ENCODE measurements around the gene DHX35. TPM values are rescaled to one million over a fixed set of nuclear protein-coding genes. Genes with fewer than 3 reads are reported as not detected.

The DHX35 gene
- total and polyA plus RNA-seq, 2 of the 13 experiments (the other 11 are each of a cell fraction or from before 2014, with no cell fraction given): 25.8 to 28.7 TPM

DNA sequence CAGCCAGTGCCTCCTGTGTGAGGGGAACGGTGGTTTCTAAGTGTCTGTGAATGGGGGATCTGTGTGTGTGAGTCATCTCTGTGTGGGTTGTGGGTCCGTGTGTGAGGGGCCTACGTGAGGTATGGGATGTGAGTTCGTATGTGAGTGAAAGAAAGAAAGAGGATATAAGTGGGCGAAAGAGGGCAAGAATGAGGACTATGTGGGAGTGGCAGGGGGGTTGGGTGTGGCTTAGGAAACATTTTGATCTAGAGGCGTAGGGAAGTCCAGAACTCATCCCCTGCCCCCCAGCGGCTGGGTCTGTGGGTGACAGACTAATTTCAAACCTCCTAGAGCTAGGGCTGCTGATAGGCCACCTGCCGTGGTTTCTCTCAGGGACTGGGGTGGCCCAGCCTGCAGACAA lies 35.5 kb downstream of the DHX35 start (continued):
- TF ChIP-seq, protein P1, sequence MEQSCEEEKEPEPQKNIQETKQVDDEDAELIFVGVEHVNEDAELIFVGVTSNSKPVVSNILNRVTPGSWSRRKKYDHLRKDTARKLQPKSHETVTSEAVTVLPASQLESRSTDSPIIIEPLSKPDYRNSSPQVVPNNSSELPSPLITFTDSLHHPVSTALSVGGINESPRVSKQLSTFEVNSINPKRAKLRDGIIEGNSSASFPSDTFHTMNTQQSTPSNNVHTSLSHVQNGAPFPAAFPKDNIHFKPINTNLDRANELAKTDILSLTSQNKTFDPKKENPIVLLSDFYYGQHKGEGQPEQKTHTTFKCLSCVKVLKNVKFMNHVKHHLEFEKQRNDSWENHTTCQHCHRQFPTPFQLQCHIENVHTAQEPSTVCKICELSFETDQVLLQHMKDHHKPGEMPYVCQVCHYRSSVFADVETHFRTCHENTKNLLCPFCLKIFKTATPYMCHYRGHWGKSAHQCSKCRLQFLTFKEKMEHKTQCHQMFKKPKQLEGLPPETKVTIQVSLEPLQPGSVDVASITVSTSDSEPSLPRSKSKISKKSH (CRISPR knock-in tag; IDR thresholded peaks at IDR 0.05; ENCODE audit: borderline replicate concordance): no peak
- TF ChIP-seq ZFP36L1 (CRISPR knock-in tag; IDR thresholded peaks at IDR 0.05): no peak
- no peak for TF ChIP-seq RBFOX2 (IDR thresholded peaks at IDR 0.05; ENCODE audit: low read depth, low read length)
- no peak for TF ChIP-seq ATF7-NPFF (CRISPR knock-in tag; IDR thresholded peaks at IDR 0.05; ENCODE audit: low read depth)
- TF ChIP-seq ZNF615 (CRISPR knock-in tag; IDR thresholded peaks at IDR 0.05; ENCODE audit: borderline replicate concordance): no peak

DNA sequence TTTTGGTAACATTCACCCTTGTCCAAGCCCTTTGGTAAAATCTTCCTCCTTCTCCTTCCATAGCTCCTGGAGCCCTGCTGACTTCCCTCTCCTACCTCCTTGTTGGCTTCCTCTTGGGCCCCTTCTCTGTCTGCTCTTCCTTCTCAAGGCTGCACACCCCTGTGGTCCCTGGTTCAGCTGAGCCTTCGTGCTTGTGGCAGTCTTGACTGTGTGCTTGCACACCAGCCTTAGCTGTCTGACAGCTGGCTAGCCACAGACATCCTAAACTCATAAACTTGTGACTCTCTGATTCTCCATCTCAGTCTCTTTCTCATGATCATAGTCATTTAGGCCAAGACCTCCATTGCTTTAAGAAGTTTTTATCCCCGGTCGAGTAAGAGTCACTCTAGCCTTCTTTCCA lies 37.1 kb downstream of the DHX35 start:
- no peaks in the 10 kb centered on the region for H3K79me2 ChIP-seq (ENCODE audit: insufficient read depth, low read length)
- H2AFZ ChIP-seq (ENCODE audit: low read length): no peak overlapping the region
- no peaks in the 10 kb centered on the region for H3K9me3 ChIP-seq (ENCODE audit: low read length)
- H3K27ac ChIP-seq (ENCODE audit: extremely low read length, insufficient read depth, low read length): peak overlapping the region; percentile 70
- TF ChIP-seq IKZF4 (CRISPR knock-in tag; IDR thresholded peaks at IDR 0.05; ENCODE audit: borderline replicate concordance, low read depth, not compliant biosample characterization) (no peak), ZNF335 (CRISPR knock-in tag; IDR thresholded peaks at IDR 0.05) (no peak), ZNF501 (CRISPR knock-in tag; IDR thresholded peaks at IDR 0.05) (0 out of 2 replicates have a peak, but pooled peaks have one; percentile 6), TMF1 (CRISPR knock-in tag; IDR thresholded peaks at IDR 0.05; ENCODE audit: low read depth) (no peak)
- TF ChIP-seq, protein P2, sequence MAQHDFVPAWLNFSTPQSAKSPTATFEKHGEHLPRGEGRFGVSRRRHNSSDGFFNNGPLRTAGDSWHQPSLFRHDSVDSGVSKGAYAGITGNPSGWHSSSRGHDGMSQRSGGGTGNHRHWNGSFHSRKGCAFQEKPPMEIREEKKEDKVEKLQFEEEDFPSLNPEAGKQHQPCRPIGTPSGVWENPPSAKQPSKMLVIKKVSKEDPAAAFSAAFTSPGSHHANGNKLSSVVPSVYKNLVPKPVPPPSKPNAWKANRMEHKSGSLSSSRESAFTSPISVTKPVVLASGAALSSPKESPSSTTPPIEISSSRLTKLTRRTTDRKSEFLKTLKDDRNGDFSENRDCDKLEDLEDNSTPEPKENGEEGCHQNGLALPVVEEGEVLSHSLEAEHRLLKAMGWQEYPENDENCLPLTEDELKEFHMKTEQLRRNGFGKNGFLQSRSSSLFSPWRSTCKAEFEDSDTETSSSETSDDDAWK (CRISPR knock-in tag; IDR thresholded peaks at IDR 0.05): no peak
- POLR2A ChIA-PET: interaction anchor here (1.6 kb wide), 1 partner anchor 37 kb away, joined by 7 read pairs; the partner anchor contains the start of gene DHX35
- no peak overlapping the region for H3K9ac ChIP-seq (ENCODE audit: insufficient read depth, low read depth, low read length)
- H4K20me1 ChIP-seq (ENCODE audit: insufficient read depth, low read length): no peaks in the 10 kb centered on the region
- CTCF ChIA-PET (ENCODE audit: low intra/inter-chr PET ratio, low total read pairs): no interaction called here
- BruUV-seq (replicated peaks): no TSS peak
- peaks cover 24 to 66% of the 10 kb centered on the region in 2 experiments for H3K36me3 ChIP-seq (replicated peaks in 1 of 2; ENCODE audit: control insufficient read depth in 1 of 2, insufficient read depth in 2 of 2, low read length in 2 of 2)
- no peak for FAIRE-seq
- H3K27me3 ChIP-seq (ENCODE audit: control insufficient read depth in 1 of 2, insufficient read depth in 2 of 2, low read length in 2 of 2): no peaks in the 10 kb centered on the region
- intact Hi-C loops (cut with micrococcal nuclease; ENCODE audit: unreplicated experiment): no loop called here
- ATAC-seq: no peak
- peaks cover 60% of the 10 kb centered on the region for H3K4me1 ChIP-seq (ENCODE audit: insufficient read depth, low read length)
- H3K4me3 ChIP-seq (replicated peaks in 1 of 3; ENCODE audit: insufficient read depth in 1 of 3, low read depth in 2 of 3, low read length in 3 of 3): no peak overlapping the region
- in situ Hi-C loops (cut with HindIII; ENCODE audit: extremely low pct_ligation_motif_present, low pct_unique_long_range_greater_than_20kb): no loop called here
- no peak overlapping the region for H3K4me2 ChIP-seq (ENCODE audit: low read depth, low read length)
- WGBS (ENCODE audit: low lambda C conversion rate): 97% methylated on average over 3 of the region's 3 CpGs
- DNase-seq (ENCODE audit: low spot score): no peak

Data from HepG2 (cell line).